Sigmoid colon (tissue), 4 donors: ENCODE data around the gene PES1.

Source experiments
- CTCF ChIP-seq, 4 experiments: fragments of 450-650 bp in 3 of 4; fragments of 200-600 bp in 1 of 4; IDR thresholded peaks; one replicate each; pipeline ENCODE4 v1.5.1; 2016 to 2019; ENCODE audit warnings: antibody characterized with exemption in 4 of 4, mild to moderate bottlenecking in 3 of 4, moderate library complexity in 2 of 4
- EP300 ChIP-seq, 4 donors: sonication (generic); formaldehyde crosslinking; IDR thresholded peaks; one replicate each; pipeline ENCODE4 v1.6.1; 2017; ENCODE audit warnings: antibody characterized with exemption in 4 of 4

DNA sequence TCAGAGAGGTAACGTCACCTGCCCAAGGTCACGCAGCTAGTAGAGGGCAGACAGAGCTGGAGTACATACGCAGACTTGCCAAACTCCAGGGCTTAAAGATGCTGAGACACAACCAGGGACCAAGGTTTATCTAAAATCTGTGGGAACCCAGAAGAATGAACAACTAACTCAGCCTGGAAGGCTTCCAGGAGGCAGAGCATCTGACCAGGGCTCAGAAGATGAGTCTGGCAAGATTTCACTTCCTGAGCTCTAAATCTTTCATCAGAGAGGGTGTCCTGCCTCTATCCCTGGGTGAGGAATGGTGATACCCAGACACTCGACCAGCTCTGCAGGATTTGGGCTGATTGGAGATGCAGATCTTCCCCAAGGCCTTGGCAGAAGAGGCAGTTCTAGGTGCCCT lies 26.4 kb downstream of the PES1 start:
- TF ChIP-seq CTCF (IDR thresholded peaks at IDR 0.05) (no peak), EP300 (IDR thresholded peaks at IDR 0.05) (no peak)
